Measurements from ENCODE around the gene ELOVL1.
"Not testable (repeated sequence)": the region's sequence is repeated elsewhere in the genome, so short reads cannot be mapped to it uniquely, and the experiment has no call there.

ELOVL1 gene

GRCh38 chr1:43381612-43382011 is 13.8 kb upstream of the ELOVL1 start:
- DNase-seq (ENCODE audit: low spot score) = no peak

- no peak for DNase-seq (ENCODE audit: low spot score)
Observed at GRCh38 chr1:43379476-43379875, 11.7 kb upstream of the ELOVL1 start.

GRCh38 chr1:43377831-43378230 is 10.0 kb upstream of the ELOVL1 start:
- no peak for DNase-seq (ENCODE audit: low spot score)

- DNase-seq (ENCODE audit: low spot score) = no peak
Observed at GRCh38 chr1:43376723-43377235, 9.0 kb upstream of the ELOVL1 start.

- no peak for DNase-seq (ENCODE audit: low spot score)
Observed at GRCh38 chr1:43373066-43373940, 5.5 kb upstream of the ELOVL1 start.

- no peak for DNase-seq (ENCODE audit: low spot score)
Observed at GRCh38 chr1:43372172-43372571, 4.4 kb upstream of the ELOVL1 start.

- DNase-seq (ENCODE audit: low spot score) = no peak
Observed at GRCh38 chr1:43370564-43370963, 2.8 kb upstream of the ELOVL1 start.

- not testable (repeated sequence) for DNase-seq (ENCODE audit: low spot score)
Observed at GRCh38 chr1:43369779-43370178, 2.0 kb upstream of the ELOVL1 start.

GRCh38 chr1:43368646-43369020 is 822 bp upstream of the ELOVL1 start:
- DNase-seq (ENCODE audit: low spot score) = no peak

GRCh38 chr1:43367026-43367903 is 546 bp downstream of the ELOVL1 start:
- peak; percentile 63 for DNase-seq (ENCODE audit: low spot score)

- no peak for DNase-seq (ENCODE audit: low spot score)
Observed at GRCh38 chr1:43366601-43367025, 1.2 kb downstream of the ELOVL1 start.

GRCh38 chr1:43366179-43366578 is 1.6 kb downstream of the ELOVL1 start:
- DNase-seq (ENCODE audit: low spot score) = peak; percentile 58

- DNase-seq (ENCODE audit: low spot score) = no peak
Observed at GRCh38 chr1:43365678-43366077, 2.1 kb downstream of the ELOVL1 start.

GRCh38 chr1:43363935-43364525 is 3.8 kb downstream of the ELOVL1 start:
- DNase-seq (ENCODE audit: low spot score) = no peak

- DNase-seq (ENCODE audit: low spot score) = no peak
Observed at GRCh38 chr1:43363283-43363934, 4.4 kb downstream of the ELOVL1 start.

GRCh38 chr1:43360616-43361015 is 7.2 kb downstream of the ELOVL1 start:
- no peak for DNase-seq (ENCODE audit: low spot score)

GRCh38 chr1:43359696-43360095 is 8.1 kb downstream of the ELOVL1 start:
- no peak for DNase-seq (ENCODE audit: low spot score)

GRCh38 chr1:43358746-43359693 is 8.8 kb downstream of the ELOVL1 start, which contains the start of gene CDC20:
Gene CDC20 (plus strand): TSS chr1:43358981. CDS start chr1:43359216, 235 bp downstream.
- DNase-seq (ENCODE audit: low spot score) = peak; percentile 100

GRCh38 chr1:43358121-43358745 is 9.6 kb downstream of the ELOVL1 start:
- no peak for DNase-seq (ENCODE audit: low spot score)

GRCh38 chr1:43357251-43357650 is 10.6 kb downstream of the ELOVL1 start:
- no peak for DNase-seq (ENCODE audit: low spot score)

Measured in ecto neural progenitor cell (in vitro differentiated cells).